NB4 (cell line): ENCODE measurements around the gene ARL11.

Experiments
- DNase-seq: peaks from one replicate; pipeline ENCODE4 v3.0.0; 2010; ENCODE audit warnings: low read depth
- H3K4me3 ChIP-seq: one replicate; pipeline ENCODE4 v1.5.1; 2011; ENCODE audit warnings: mild to moderate bottlenecking, low read depth, low read length, moderate library complexity
- CTCF ChIP-seq: IDR thresholded peaks from one replicate; pipeline ENCODE4 v1.5.1; 2012; ENCODE audit warnings: low read depth, low read length
- MAX ChIP-seq: IDR thresholded peaks from 2 replicates; pipeline ENCODE4 v1.6.1; 2011; ENCODE audit warnings: low read depth, low read length
- MYC ChIP-seq: IDR thresholded peaks from 2 replicates; pipeline ENCODE4 v1.6.1; 2011; ENCODE audit warnings: low read depth, low read length
- POLR2A ChIP-seq: IDR thresholded peaks from 2 replicates; pipeline ENCODE4 v1.6.1; 2011; ENCODE audit warnings: mild to moderate bottlenecking; ENCODE audit not compliant: insufficient read length; ENCODE audit errors: extremely low read depth

ARL11 gene

GRCh38 chr13:49624229-49624628 is 4.1 kb upstream of the ARL11 start:
- TF ChIP-seq POLR2A (no peak), CTCF (no peak), MYC (no peak), MAX (no peak)
- no peak overlapping the region for H3K4me3 ChIP-seq
- no peak for DNase-seq

GRCh38 chr13:49625392-49626079 is 2.8 kb upstream of the ARL11 start:
- no peak for DNase-seq
- H3K4me3 ChIP-seq: no peak overlapping the region
- TF ChIP-seq POLR2A (no peak), CTCF (no peak), MYC (no peak), MAX (no peak)

GRCh38 chr13:49629196-49629938 is 1.1 kb downstream of the ARL11 start:
- no peak for TF ChIP-seq CTCF
- TF ChIP-seq MAX: 0 out of 2 replicates have a peak, but pooled peaks have one; percentile 6
- TF ChIP-seq POLR2A: no peak
- no peak for DNase-seq
- H3K4me3 ChIP-seq: peak overlapping the region; percentile 95

GRCh38 chr13:49629947-49630346 is 1.6 kb downstream of the ARL11 start:
- no peak for TF ChIP-seq MYC
- no peak for TF ChIP-seq CTCF
- TF ChIP-seq MAX: no peak
- no peak for TF ChIP-seq POLR2A
- peak overlapping the region; percentile 95 for H3K4me3 ChIP-seq
- no peak for DNase-seq

- no peak overlapping the region for H3K4me3 ChIP-seq
- no peak for DNase-seq
- no peak for TF ChIP-seq MAX
- no peak for TF ChIP-seq CTCF
- TF ChIP-seq MYC: no peak
- TF ChIP-seq POLR2A: no peak
Observed at GRCh38 chr13:49630580-49630979, 2.3 kb downstream of the ARL11 start.
